Astrocyte (in vitro differentiated cells and primary cell): Measurements from ENCODE around the gene FAM53A. TPM values are rescaled to one million over a fixed set of nuclear protein-coding genes. Genes with fewer than 3 reads are reported as not detected.

ENCODE experiments used
- DNase-seq: peaks from one replicate; pipeline ENCODE4 v3.0.0-alpha.2; 2010; ENCODE audit warnings: low read depth
- FAIRE-seq: peaks from 2 replicates; lab custom pipeline; 2011; peaks lifted over from hg19 to GRCh38; lab: Jason Lieb, UNC
- H2AFZ ChIP-seq: 2 replicates; pipeline ENCODE4 v1.6.0; 2012; ENCODE audit warnings: low read depth, low read length, inconsistent platforms
- H3K27ac ChIP-seq: 2 replicates; pipeline ENCODE4 v1.5.1; 2011; ENCODE audit warnings: low read depth, low read length, inconsistent platforms
- H3K27me3 ChIP-seq: 2 replicates; pipeline ENCODE4 v1.6.0; 2011; ENCODE audit warnings: low read length, inconsistent platforms; ENCODE audit not compliant: insufficient read depth
- H3K36me3 ChIP-seq: 2 replicates; pipeline ENCODE4 v1.5.1; 2011; ENCODE audit warnings: low read length, inconsistent platforms; ENCODE audit not compliant: insufficient read depth
- H3K4me1 ChIP-seq: 2 replicates; pipeline ENCODE4 v1.5.1; 2011; ENCODE audit warnings: low read length, inconsistent platforms; ENCODE audit not compliant: insufficient read depth
- H3K4me2 ChIP-seq: 2 replicates; pipeline ENCODE4 v1.6.0; 2012; ENCODE audit warnings: low read length, inconsistent platforms
- H3K4me3 ChIP-seq: 2 replicates; pipeline ENCODE4 v1.5.1; 2011; ENCODE audit warnings: low read depth, mild to moderate bottlenecking, low read length, inconsistent platforms; ENCODE audit not compliant: insufficient read depth
- H3K79me2 ChIP-seq: 2 replicates; pipeline ENCODE4 v1.6.0; 2012; ENCODE audit warnings: mild to moderate bottlenecking, low read length, inconsistent platforms; ENCODE audit not compliant: insufficient read depth
- H3K9ac ChIP-seq: 2 replicates; pipeline ENCODE4 v1.6.0; 2012; ENCODE audit warnings: mild to moderate bottlenecking, low read length, inconsistent platforms
- H3K9me3 ChIP-seq: 2 replicates; pipeline ENCODE4 v1.5.1; 2012; ENCODE audit warnings: low read depth, mild to moderate bottlenecking, low read length, inconsistent platforms; ENCODE audit not compliant: insufficient read depth
- H4K20me1 ChIP-seq: 2 replicates; pipeline ENCODE4 v1.6.0; 2012; ENCODE audit warnings: low read length, inconsistent platforms; ENCODE audit not compliant: insufficient read depth
- H3K27ac Mint-ChIP-seq: one replicate; pipeline ENCODE4 v1.8.0; 2021; ENCODE audit warnings: mild to moderate bottlenecking, mixed read lengths; ENCODE audit not compliant: unreplicated experiment
- H3K27me3 Mint-ChIP-seq: one replicate; pipeline ENCODE4 v1.8.0; 2021; ENCODE audit warnings: low read depth, mixed read lengths; ENCODE audit not compliant: unreplicated experiment
- H3K36me3 Mint-ChIP-seq: one replicate; pipeline ENCODE4 v1.8.0; 2021; ENCODE audit warnings: low read depth, mixed read lengths; ENCODE audit not compliant: unreplicated experiment
- H3K4me1 Mint-ChIP-seq: one replicate; pipeline ENCODE4 v1.8.0; 2021; ENCODE audit warnings: low read depth, mixed read lengths; ENCODE audit not compliant: unreplicated experiment
- H3K4me3 Mint-ChIP-seq: one replicate; pipeline ENCODE4 v1.8.0; 2021; ENCODE audit warnings: mild to moderate bottlenecking, moderate library complexity, mixed read lengths; ENCODE audit not compliant: unreplicated experiment
- H3K9me3 Mint-ChIP-seq: one replicate; pipeline ENCODE4 v1.8.0; 2021; ENCODE audit warnings: mild to moderate bottlenecking, mixed read lengths; ENCODE audit not compliant: unreplicated experiment
- CTCF ChIP-seq: IDR thresholded peaks from 2 replicates; pipeline ENCODE4 v1.5.1; 2011; ENCODE audit warnings: low read depth, mild to moderate bottlenecking, inconsistent platforms, low read length, moderate library complexity; ENCODE audit not compliant: insufficient read depth
- EZH2 ChIP-seq: IDR thresholded peaks from 2 replicates; pipeline ENCODE4 v1.6.1; 2012; ENCODE audit warnings: mild to moderate bottlenecking, low read length, inconsistent platforms; ENCODE audit not compliant: insufficient read depth
- total RNA-seq: library from RNA; stranded (reverse); gene quantifications from 2 replicates; pipeline ENCODE4 v1.2.1, GENCODE V29; 2021

FAM53A gene
- total RNA-seq, 1 donor from 2014 or later, result 2.1 TPM

- H3K9me3 ChIP-seq, result no peaks in the 10 kb centered on the region
- Mint-ChIP-seq H3K27ac (no peak overlapping the region), H3K4me1 (no peaks in the 10 kb centered on the region), H3K9me3 (no peaks in the 10 kb centered on the region), H3K36me3 (peaks cover 8% of the 10 kb centered on the region), H3K4me3 (no peak overlapping the region), H3K27me3 (peaks cover 15% of the 10 kb centered on the region)
- H3K9ac ChIP-seq, result no peak overlapping the region
- no peak for TF ChIP-seq CTCF
- TF ChIP-seq EZH2, result no peak
- H3K4me3 ChIP-seq, result no peak overlapping the region
- H3K4me2 ChIP-seq, result no peak overlapping the region
- H3K27me3 ChIP-seq, result no peaks in the 10 kb centered on the region
- H3K27ac ChIP-seq, result no peak overlapping the region
- H3K4me1 ChIP-seq, result no peaks in the 10 kb centered on the region
- no peaks in the 10 kb centered on the region for H4K20me1 ChIP-seq
- no peak for DNase-seq
- no peak for FAIRE-seq
- H3K79me2 ChIP-seq, result no peaks in the 10 kb centered on the region
- H3K36me3 ChIP-seq, result no peaks in the 10 kb centered on the region
- no peak overlapping the region for H2AFZ ChIP-seq
Observed at GRCh38 chr4:1646690-1647089, 37.4 kb downstream of the FAM53A start.

GRCh38 chr4:1644891-1645657 is 39.0 kb downstream of the FAM53A start:
- Histone ChIP-seq H2AFZ (peak overlapping the region; percentile 58), H3K36me3 (no peaks in the 10 kb centered on the region), H3K9ac (no peak overlapping the region), H3K79me2 (no peaks in the 10 kb centered on the region), H3K27me3 (no peaks in the 10 kb centered on the region), H3K27ac (no peak overlapping the region), H3K4me1 (no peaks in the 10 kb centered on the region), H4K20me1 (no peaks in the 10 kb centered on the region), H3K9me3 (no peaks in the 10 kb centered on the region), H3K4me2 (no peak overlapping the region), H3K4me3 (no peak overlapping the region)
- TF ChIP-seq CTCF, result no peak
- no peak overlapping the region for H3K4me3 Mint-ChIP-seq
- peaks cover 17% of the 10 kb centered on the region for H3K27me3 Mint-ChIP-seq
- H3K9me3 Mint-ChIP-seq, result no peaks in the 10 kb centered on the region
- FAIRE-seq (no peak), DNase-seq (peak; percentile 18)
- H3K27ac Mint-ChIP-seq, result no peak overlapping the region
- peaks cover 5% of the 10 kb centered on the region for H3K36me3 Mint-ChIP-seq
- H3K4me1 Mint-ChIP-seq, result no peaks in the 10 kb centered on the region
